ENCODE results near the gene TERB1. TPM values are rescaled to one million over a fixed set of nuclear protein-coding genes. Genes with fewer than 3 reads are reported as not detected.

The TERB1 gene
- total RNA-seq, 2 experiments from 2014 or later: not detected

DNA sequence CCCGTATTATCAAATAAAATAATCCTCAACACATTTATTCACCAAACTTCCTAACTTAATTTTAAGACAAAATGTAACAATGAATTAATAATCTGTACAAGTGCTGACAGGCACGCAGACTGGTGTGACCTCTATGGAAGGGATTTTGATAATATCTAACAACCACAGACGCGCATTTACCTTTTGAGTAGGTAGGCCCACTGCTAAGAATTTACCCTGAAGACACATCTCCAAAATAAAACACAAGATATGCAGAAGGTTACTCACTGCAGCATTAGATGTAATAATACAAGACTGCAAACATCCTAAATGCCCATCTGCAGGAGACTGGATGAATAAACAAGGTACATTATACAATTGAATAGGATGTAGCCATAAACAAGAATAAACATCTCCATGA, 82.1 kb downstream of the TERB1 start:
- Mint-ChIP-seq H3K27me3 (ENCODE audit: low read depth) (no peaks in the 10 kb centered on the region), H3K27ac (no peak overlapping the region), H3K36me3 (ENCODE audit: low read depth) (peaks cover 35% of the 10 kb centered on the region), H3K4me1 (ENCODE audit: low read depth) (no peaks in the 10 kb centered on the region), H3K4me3 (no peak overlapping the region), H3K9me3 (ENCODE audit: insufficient read depth) (no peaks in the 10 kb centered on the region)
- DNase-seq (no peak), ATAC-seq (no peak)
- CTCF ChIA-PET: interaction anchor here (1.3 kb wide), 1 partner anchor 111 kb away, joined by 4 read pairs; the partner anchor contains the start of gene NAE1
- POLR2A ChIA-PET: no interaction called here

GRCh38 chr16:66717776-66718175, 83.6 kb downstream of the TERB1 start:
- ATAC-seq: no peak
- H3K27me3 Mint-ChIP-seq (ENCODE audit: low read depth): no peaks in the 10 kb centered on the region
- H3K4me1 Mint-ChIP-seq (ENCODE audit: low read depth): no peaks in the 10 kb centered on the region
- no peak for DNase-seq
- ChIA-PET POLR2A (no interaction called here), CTCF (interaction anchor here (1.3 kb wide), 1 partner anchor 113 kb away, joined by 4 read pairs; the partner anchor contains the start of gene NAE1)
- H3K36me3 Mint-ChIP-seq (ENCODE audit: low read depth): peaks cover 22% of the 10 kb centered on the region
- H3K27ac Mint-ChIP-seq: no peak overlapping the region
- no peaks in the 10 kb centered on the region for H3K9me3 Mint-ChIP-seq (ENCODE audit: insufficient read depth)
- H3K4me3 Mint-ChIP-seq: no peak overlapping the region

GRCh38 chr16:66717112-66717675, 84.2 kb downstream of the TERB1 start:
- Mint-ChIP-seq H3K27ac (no peak overlapping the region), H3K4me3 (no peak overlapping the region), H3K27me3 (ENCODE audit: low read depth) (peaks cover 4% of the 10 kb centered on the region), H3K9me3 (ENCODE audit: insufficient read depth) (no peaks in the 10 kb centered on the region), H3K36me3 (ENCODE audit: low read depth) (peaks cover 19% of the 10 kb centered on the region), H3K4me1 (ENCODE audit: low read depth) (no peaks in the 10 kb centered on the region)
- no peak for ATAC-seq
- peak; percentile 43 for DNase-seq
- ChIA-PET POLR2A (no interaction called here), CTCF (interaction anchor here (1.8 kb wide), 1 partner anchor 151 kb away, joined by 6 read pairs; no protein-coding TSS in a partner anchor)

- CTCF ChIA-PET: interaction anchor here (1.0 to 1.4 kb wide), 2 partner anchors 13 to 153 kb away, joined by 4 read pairs; no protein-coding TSS in a partner anchor
- Mint-ChIP-seq H3K4me3 (no peak overlapping the region), H3K9me3 (ENCODE audit: insufficient read depth) (no peaks in the 10 kb centered on the region), H3K27ac (no peak overlapping the region), H3K36me3 (ENCODE audit: low read depth) (peaks cover 11% of the 10 kb centered on the region), H3K4me1 (ENCODE audit: low read depth) (no peaks in the 10 kb centered on the region), H3K27me3 (ENCODE audit: low read depth) (peaks cover 4% of the 10 kb centered on the region)
- POLR2A ChIA-PET: no interaction called here
- ATAC-seq: no peak
- DNase-seq: no peak
Measured at GRCh38 chr16:66714654-66715307, 86.6 kb downstream of the TERB1 start.

GRCh38 chr16:66714062-66714461, 87.3 kb downstream of the TERB1 start:
- DNase-seq: no peak
- no peaks in the 10 kb centered on the region for H3K4me1 Mint-ChIP-seq (ENCODE audit: low read depth)
- H3K4me3 Mint-ChIP-seq: no peak overlapping the region
- H3K36me3 Mint-ChIP-seq (ENCODE audit: low read depth): peaks cover 6% of the 10 kb centered on the region
- ATAC-seq: no peak
- no peak overlapping the region for H3K27ac Mint-ChIP-seq
- POLR2A ChIA-PET: no interaction called here
- peaks cover 5% of the 10 kb centered on the region for H3K27me3 Mint-ChIP-seq (ENCODE audit: low read depth)
- CTCF ChIA-PET: interaction anchor here (1.0 to 2.9 kb wide), 2 partner anchors 14 to 154 kb away, joined by 4 to 11 read pairs; no protein-coding TSS in a partner anchor
- H3K9me3 Mint-ChIP-seq (ENCODE audit: insufficient read depth): no peaks in the 10 kb centered on the region

DNA sequence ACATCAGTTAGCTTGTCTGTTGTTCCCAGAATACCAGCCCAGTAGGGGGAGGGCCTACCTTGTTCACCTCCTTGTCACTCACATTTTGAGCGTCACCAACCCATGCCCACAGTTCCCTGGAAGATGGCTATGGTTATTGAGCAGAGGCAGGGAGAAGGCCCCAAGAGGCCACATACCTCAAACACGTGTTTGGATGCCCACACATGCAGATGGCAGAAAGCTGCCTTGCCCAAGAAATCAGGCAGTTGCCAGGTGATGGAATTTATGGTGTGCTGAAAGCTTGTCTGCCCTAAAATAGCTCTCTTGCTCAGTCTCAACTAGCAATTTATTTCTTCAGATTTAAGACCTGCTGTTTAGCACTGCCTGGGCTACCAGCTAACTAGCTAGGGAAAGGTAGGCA, 88.3 kb downstream of the TERB1 start:
- no peak for DNase-seq
- H3K9me3 Mint-ChIP-seq (ENCODE audit: insufficient read depth): no peaks in the 10 kb centered on the region
- no peak for ATAC-seq
- no peak overlapping the region for H3K4me3 Mint-ChIP-seq
- CTCF ChIA-PET: interaction anchor here (0.7 to 2.9 kb wide), 5 partner anchors 15 to 105 kb away, joined by 3 to 11 read pairs (median 3); no protein-coding TSS in a partner anchor
- H3K27me3 Mint-ChIP-seq (ENCODE audit: low read depth): peaks cover 11% of the 10 kb centered on the region
- POLR2A ChIA-PET: no interaction called here
- H3K27ac Mint-ChIP-seq: no peak overlapping the region
- peaks cover 4% of the 10 kb centered on the region for H3K36me3 Mint-ChIP-seq (ENCODE audit: low read depth)
- H3K4me1 Mint-ChIP-seq (ENCODE audit: low read depth): no peaks in the 10 kb centered on the region

DNA sequence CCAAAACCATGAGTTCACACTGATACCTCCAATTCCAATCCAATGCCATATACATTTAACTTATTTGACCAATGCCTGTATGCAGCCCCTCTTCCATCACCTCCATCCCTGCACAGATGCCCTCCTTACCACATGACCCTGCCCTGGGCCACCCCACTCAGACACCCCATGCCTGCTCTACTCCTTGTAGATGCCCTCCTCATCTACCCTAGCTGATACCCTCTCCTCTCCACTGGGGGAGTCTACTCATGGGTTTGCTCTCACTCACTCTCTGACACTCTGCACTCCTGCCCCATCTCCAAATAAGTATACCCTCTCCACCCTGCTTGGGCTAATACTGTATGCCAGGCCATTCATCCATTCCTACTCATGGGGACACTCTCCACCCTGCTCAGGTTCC, 88.9 kb downstream of the TERB1 start:
- Mint-ChIP-seq H3K27ac (no peak overlapping the region), H3K27me3 (ENCODE audit: low read depth) (peaks cover 14% of the 10 kb centered on the region), H3K9me3 (ENCODE audit: insufficient read depth) (no peaks in the 10 kb centered on the region), H3K4me1 (ENCODE audit: low read depth) (no peaks in the 10 kb centered on the region), H3K36me3 (ENCODE audit: low read depth) (peaks cover 4% of the 10 kb centered on the region), H3K4me3 (no peak overlapping the region)
- no peak for DNase-seq
- no peak for ATAC-seq
- ChIA-PET POLR2A (interaction anchor here (0.6 kb wide), 1 partner anchor 24 kb away, joined by 5 read pairs; no protein-coding TSS in a partner anchor), CTCF (interaction anchor here (1.0 to 2.9 kb wide), 3 partner anchors 15 to 104 kb away, joined by 3 to 11 read pairs (median 4); no protein-coding TSS in a partner anchor)

DNA sequence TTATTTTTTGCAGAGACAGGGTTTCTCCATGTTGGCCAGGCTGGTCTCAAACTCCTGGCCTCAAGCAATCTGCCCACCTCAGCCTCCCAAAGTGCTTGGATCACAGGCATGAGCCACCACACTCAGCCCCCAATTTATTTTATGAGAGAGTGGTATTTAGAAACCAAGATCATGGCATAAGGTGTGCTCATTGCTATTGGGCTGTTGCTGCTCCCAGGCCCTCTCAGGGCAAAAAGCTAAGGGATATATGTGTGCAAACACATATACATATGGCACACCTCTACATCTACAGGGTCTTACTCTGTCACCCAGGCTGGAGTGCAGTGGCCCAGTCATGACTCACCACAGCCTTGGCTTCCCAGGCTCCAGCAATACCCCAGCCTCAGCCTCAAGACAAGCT, 89.8 kb downstream of the TERB1 start:
- ATAC-seq (no peak), DNase-seq (no peak)
- ChIA-PET POLR2A (no interaction called here), CTCF (interaction anchor here (0.6 to 2.9 kb wide), 2 partner anchors 16 to 22 kb away, joined by 3 to 11 read pairs; no protein-coding TSS in a partner anchor)
- Mint-ChIP-seq H3K36me3 (ENCODE audit: low read depth) (no peaks in the 10 kb centered on the region), H3K27ac (no peak overlapping the region), H3K4me3 (no peak overlapping the region), H3K4me1 (ENCODE audit: low read depth) (no peaks in the 10 kb centered on the region), H3K27me3 (ENCODE audit: low read depth) (peaks cover 17% of the 10 kb centered on the region), H3K9me3 (ENCODE audit: insufficient read depth) (no peaks in the 10 kb centered on the region)

DNA sequence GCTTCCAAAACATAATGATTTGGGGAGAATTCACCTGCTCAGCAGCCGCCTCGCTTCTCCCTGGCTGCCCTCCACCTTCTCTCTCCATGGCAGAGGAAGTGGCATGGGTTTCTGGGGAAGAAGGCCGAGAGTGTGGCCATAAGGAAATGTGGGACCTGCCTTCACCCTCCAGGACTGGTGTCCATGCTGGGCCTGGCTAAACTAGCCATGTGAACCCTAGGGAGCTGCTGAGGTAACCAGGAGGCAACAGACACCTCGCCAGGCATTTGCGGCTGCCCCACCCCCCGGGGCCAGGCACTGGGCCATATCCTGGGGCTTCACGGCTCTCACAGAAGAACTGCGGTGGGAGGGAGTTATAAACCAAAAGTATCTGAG, 94.9 kb downstream of the TERB1 start:
- no peak overlapping the region for H3K27ac Mint-ChIP-seq
- H3K36me3 Mint-ChIP-seq (ENCODE audit: low read depth): no peaks in the 10 kb centered on the region
- no peak overlapping the region for H3K4me3 Mint-ChIP-seq
- ATAC-seq (no peak), DNase-seq (no peak)
- H3K4me1 Mint-ChIP-seq (ENCODE audit: low read depth): no peaks in the 10 kb centered on the region
- CTCF ChIA-PET: no interaction called here
- POLR2A ChIA-PET: no interaction called here
- peaks cover 25% of the 10 kb centered on the region for H3K27me3 Mint-ChIP-seq (ENCODE audit: low read depth)
- no peaks in the 10 kb centered on the region for H3K9me3 Mint-ChIP-seq (ENCODE audit: insufficient read depth)

GRCh38 chr16:66705790-66706505, 95.4 kb downstream of the TERB1 start:
- DNase-seq (no peak), ATAC-seq (no peak)
- no peak overlapping the region for H3K4me3 Mint-ChIP-seq
- no peaks in the 10 kb centered on the region for H3K36me3 Mint-ChIP-seq (ENCODE audit: low read depth)
- no peak overlapping the region for H3K27ac Mint-ChIP-seq
- ChIA-PET POLR2A (no interaction called here), CTCF (no interaction called here)
- peaks cover 2% of the 10 kb centered on the region for H3K4me1 Mint-ChIP-seq (ENCODE audit: low read depth)
- no peaks in the 10 kb centered on the region for H3K9me3 Mint-ChIP-seq (ENCODE audit: insufficient read depth)
- peaks cover 26% of the 10 kb centered on the region for H3K27me3 Mint-ChIP-seq (ENCODE audit: low read depth)
